HepG2 (cell line): Measurements from ENCODE around the gene STAG3. TPM values are rescaled to one million over a fixed set of nuclear protein-coding genes. Genes with fewer than 3 reads are reported as not detected.

ENCODE experiments used
- CREB1 ChIP-seq, 2 experiments: fragments of 450-650 bp in 1 of 2; IDR thresholded peaks; 2 replicates each; pipeline ENCODE4 v1.6.1; 2016 to 2017; ENCODE audit warnings: control low read depth in 1 of 2, mild to moderate bottlenecking in 1 of 2, missing compliant biosample characterization in 1 of 2, missing genetic modification characterization in 1 of 2
- KDM5B ChIP-seq: sonication (generic); formaldehyde crosslinking; IDR thresholded peaks from 2 replicates; pipeline ENCODE4 v1.4.0; 2020; ENCODE audit warnings: missing genetic modification reagents, mild to moderate bottlenecking, borderline replicate concordance
- MAFG ChIP-seq: sonication (generic); formaldehyde crosslinking; IDR thresholded peaks from 2 replicates; pipeline ENCODE4 v1.5.1; 2020; ENCODE audit warnings: mild to moderate bottlenecking, missing genetic modification reagents
- SMAD3 ChIP-seq: sonication (generic); formaldehyde crosslinking; IDR thresholded peaks from 2 replicates; pipeline ENCODE4 v1.4.0; 2020; ENCODE audit warnings: missing genetic modification reagents
- SPEN ChIP-seq: sonication (generic); formaldehyde crosslinking; IDR thresholded peaks from 2 replicates; pipeline ENCODE4 v1.5.1; 2020; ENCODE audit warnings: low read depth, mild to moderate bottlenecking, missing genetic modification reagents
- TAF1 ChIP-seq: sonication (generic); formaldehyde crosslinking; IDR thresholded peaks from 2 replicates; pipeline ENCODE4 v1.4.0; 2020; ENCODE audit warnings: missing genetic modification reagents
- ZFY ChIP-seq: sonication (generic); formaldehyde crosslinking; IDR thresholded peaks from 2 replicates; pipeline ENCODE4 v1.4.0; 2020; ENCODE audit warnings: missing genetic modification reagents
- ZNF317 ChIP-seq: sonication (generic); formaldehyde crosslinking; IDR thresholded peaks from 2 replicates; pipeline ENCODE4 v1.5.0; 2020; ENCODE audit warnings: mild to moderate bottlenecking, missing genetic modification reagents
- ZNF747 ChIP-seq: sonication (generic); formaldehyde crosslinking; IDR thresholded peaks from 2 replicates; pipeline ENCODE4 v1.8.1; 2023; ENCODE audit warnings: missing genetic modification reagents, mild to moderate bottlenecking, borderline replicate concordance
- ZNF792 ChIP-seq: IDR thresholded peaks from 2 replicates; pipeline ENCODE4 v1.6.1; 2016
- polyA plus RNA-seq, 8 experiments: library from polyadenylated mRNA; depleted of rRNA in 3 of 8; stranded (reverse) in 7 of 8; unstranded in 1 of 8; fragments of >200 nt; fragmentation: Illumina TruSeq in 4 of 8; extraction: Trizol in 4 of 8; gene quantifications; 2 replicates each; pipeline versions ENCODE4 v1.2.1 to v1.2.3, GENCODE V29; 2011 to 2016; ENCODE audit warnings: low read depth in 4 of 8, missing spikeins in 1 of 8, mixed read lengths in 1 of 8; ENCODE audit not compliant: insufficient read depth in 1 of 8
- total RNA-seq, 5 experiments: library from RNA; depleted of rRNA; stranded (reverse); fragments of >200 nt; fragmentation: Illumina TruSeq; extraction: Trizol; gene quantifications; 2 replicates each; pipeline ENCODE4 v1.2.3, GENCODE V29; 2016; ENCODE audit warnings: low read depth in 1 of 5
- TF ChIP-seq, protein P1 (sequence below): IDR thresholded peaks from 2 replicates; pipeline ENCODE4 v1.6.1; 2012; ENCODE audit warnings: low read depth, low read length, improper control_type of control experiment
- TF ChIP-seq, protein P2 (sequence below): sonication (generic); formaldehyde crosslinking; IDR thresholded peaks from 2 replicates; pipeline ENCODE4 v1.5.1; 2020; ENCODE audit warnings: mild to moderate bottlenecking, moderate library complexity, missing genetic modification reagents
- TF ChIP-seq, protein P3 (sequence below): sonication (generic); formaldehyde crosslinking; IDR thresholded peaks from 2 replicates; pipeline ENCODE4 v1.4.0; 2020; ENCODE audit warnings: mild to moderate bottlenecking, missing genetic modification reagents
- TF ChIP-seq, protein P4 (sequence below): IDR thresholded peaks from 2 replicates; pipeline ENCODE4 v1.6.1; 2016

STAG3 gene
- total and polyA plus RNA-seq, 2 of the 13 experiments (the other 11 are each of a cell fraction or from before 2014, with no cell fraction given) = 0.09 to 0.33 TPM

DNA sequence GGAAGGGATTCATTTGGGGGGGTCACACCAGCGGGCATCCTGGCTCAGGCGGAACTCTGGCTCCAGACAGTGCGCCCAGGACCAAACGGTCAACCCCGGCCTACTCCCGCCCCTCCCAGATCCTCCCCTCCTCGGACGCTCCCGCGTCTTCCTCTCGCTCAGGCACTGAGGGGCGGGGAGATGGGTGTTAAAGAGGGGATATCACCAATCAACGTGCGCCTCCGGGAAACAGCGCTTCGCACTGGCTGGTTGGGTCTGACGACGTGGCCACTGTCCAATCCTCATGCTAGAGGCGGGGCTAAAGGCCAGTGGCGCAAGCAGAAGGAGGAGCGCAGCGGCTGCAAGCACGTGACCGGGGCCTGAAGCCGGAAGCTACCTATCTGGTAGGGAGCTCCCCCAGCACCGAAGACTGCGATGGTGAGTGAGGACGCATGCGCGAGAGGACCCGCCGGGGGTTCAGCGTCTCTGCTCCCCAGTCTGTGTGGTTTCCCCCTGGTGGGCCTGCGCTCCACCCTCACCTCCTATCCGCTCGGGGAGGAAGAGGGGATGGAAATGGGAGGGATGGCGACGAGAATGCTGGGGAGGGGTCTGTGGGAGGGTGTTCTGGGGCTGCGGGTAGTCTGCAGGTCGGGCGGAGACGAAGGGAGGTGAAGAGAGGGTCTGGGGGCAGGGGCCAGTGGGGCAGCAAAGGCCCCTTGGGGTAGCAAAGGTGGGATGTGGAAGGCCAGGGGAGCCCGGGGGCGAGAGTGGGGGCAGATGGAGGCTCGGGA, 29.0 kb upstream of the STAG3 start, which contains the start of gene LAMTOR4 (continued):
- TF ChIP-seq, protein P1, sequence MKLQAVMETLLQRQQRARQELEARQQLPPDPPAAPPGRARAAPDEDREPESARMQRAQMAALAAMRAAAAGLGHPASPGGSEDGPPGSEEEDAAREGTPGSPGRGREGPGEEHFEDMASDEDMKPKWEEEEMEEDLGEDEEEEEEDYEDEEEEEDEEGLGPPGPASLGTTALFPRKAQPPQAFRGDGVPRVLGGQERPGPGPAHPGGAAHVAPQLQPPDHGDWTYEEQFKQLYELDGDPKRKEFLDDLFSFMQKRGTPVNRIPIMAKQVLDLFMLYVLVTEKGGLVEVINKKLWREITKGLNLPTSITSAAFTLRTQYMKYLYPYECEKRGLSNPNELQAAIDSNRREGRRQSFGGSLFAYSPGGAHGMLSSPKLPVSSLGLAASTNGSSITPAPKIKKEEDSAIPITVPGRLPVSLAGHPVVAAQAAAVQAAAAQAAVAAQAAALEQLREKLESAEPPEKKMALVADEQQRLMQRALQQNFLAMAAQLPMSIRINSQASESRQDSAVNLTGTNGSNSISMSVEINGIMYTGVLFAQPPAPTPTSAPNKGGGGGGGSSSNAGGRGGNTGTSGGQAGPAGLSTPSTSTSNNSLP = no peak
- TF ChIP-seq, protein P2, sequence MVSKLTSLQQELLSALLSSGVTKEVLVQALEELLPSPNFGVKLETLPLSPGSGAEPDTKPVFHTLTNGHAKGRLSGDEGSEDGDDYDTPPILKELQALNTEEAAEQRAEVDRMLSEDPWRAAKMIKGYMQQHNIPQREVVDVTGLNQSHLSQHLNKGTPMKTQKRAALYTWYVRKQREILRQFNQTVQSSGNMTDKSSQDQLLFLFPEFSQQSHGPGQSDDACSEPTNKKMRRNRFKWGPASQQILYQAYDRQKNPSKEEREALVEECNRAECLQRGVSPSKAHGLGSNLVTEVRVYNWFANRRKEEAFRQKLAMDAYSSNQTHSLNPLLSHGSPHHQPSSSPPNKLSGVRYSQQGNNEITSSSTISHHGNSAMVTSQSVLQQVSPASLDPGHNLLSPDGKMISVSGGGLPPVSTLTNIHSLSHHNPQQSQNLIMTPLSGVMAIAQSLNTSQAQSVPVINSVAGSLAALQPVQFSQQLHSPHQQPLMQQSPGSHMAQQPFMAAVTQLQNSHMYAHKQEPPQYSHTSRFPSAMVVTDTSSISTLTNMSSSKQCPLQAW (CRISPR knock-in tag) = 0 out of 2 replicates have a peak, but pooled peaks have one; percentile 45
- TF ChIP-seq SMAD3 (CRISPR knock-in tag) (peak; percentile 50; the same call in 1 of the 2 replicates), ZFY (CRISPR knock-in tag) (peak; percentile 74), ZNF792 (CRISPR knock-in tag) (peak; percentile 71), SPEN (CRISPR knock-in tag) (peak; percentile 41; the same call in 1 of the 2 replicates), ZNF747 (CRISPR knock-in tag) (peak; percentile 52; the same call in 1 of the 2 replicates), TAF1 (CRISPR knock-in tag) (peak; percentile 72), ZNF317 (no peak), MAFG (no peak), CREB1 (IDR thresholded peaks at IDR 0.05) (peak; percentile 83), CREB1 (CRISPR knock-in tag; IDR thresholded peaks at IDR 0.05) (peak; percentile 89), KDM5B (CRISPR knock-in tag) (0 out of 2 replicates have a peak, but pooled peaks have one; percentile 26)
- TF ChIP-seq, protein P3, sequence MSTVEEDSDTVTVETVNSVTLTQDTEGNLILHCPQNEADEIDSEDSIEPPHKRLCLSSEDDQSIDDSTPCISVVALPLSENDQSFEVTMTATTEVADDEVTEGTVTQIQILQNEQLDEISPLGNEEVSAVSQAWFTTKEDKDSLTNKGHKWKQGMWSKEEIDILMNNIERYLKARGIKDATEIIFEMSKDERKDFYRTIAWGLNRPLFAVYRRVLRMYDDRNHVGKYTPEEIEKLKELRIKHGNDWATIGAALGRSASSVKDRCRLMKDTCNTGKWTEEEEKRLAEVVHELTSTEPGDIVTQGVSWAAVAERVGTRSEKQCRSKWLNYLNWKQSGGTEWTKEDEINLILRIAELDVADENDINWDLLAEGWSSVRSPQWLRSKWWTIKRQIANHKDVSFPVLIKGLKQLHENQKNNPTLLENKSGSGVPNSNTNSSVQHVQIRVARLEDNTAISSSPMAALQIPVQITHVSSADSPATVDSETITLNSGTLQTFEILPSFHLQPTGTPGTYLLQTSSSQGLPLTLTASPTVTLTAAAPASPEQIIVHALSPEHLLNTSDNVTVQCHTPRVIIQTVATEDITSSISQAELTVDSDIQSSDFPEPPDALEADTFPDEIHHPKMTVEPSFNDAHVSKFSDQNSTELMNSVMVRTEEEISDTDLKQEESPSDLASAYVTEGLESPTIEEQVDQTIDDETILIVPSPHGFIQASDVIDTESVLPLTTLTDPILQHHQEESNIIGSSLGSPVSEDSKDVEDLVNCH = no peak
- TF ChIP-seq, protein P4, sequence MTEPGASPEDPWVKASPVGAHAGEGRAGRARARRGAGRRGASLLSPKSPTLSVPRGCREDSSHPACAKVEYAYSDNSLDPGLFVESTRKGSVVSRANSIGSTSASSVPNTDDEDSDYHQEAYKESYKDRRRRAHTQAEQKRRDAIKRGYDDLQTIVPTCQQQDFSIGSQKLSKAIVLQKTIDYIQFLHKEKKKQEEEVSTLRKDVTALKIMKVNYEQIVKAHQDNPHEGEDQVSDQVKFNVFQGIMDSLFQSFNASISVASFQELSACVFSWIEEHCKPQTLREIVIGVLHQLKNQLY = peak; percentile 63; the same call in 1 of the 2 replicates
